ENCODE data around the gene LIAS. TPM values are rescaled to one million over a fixed set of nuclear protein-coding genes. Genes with fewer than 3 reads are reported as not detected.

LIAS gene
- total and polyA plus RNA-seq, 2 of the 13 experiments (the other 11 are each of a cell fraction or from before 2014, with no cell fraction given) = 16.0 to 16.6 TPM

DNA sequence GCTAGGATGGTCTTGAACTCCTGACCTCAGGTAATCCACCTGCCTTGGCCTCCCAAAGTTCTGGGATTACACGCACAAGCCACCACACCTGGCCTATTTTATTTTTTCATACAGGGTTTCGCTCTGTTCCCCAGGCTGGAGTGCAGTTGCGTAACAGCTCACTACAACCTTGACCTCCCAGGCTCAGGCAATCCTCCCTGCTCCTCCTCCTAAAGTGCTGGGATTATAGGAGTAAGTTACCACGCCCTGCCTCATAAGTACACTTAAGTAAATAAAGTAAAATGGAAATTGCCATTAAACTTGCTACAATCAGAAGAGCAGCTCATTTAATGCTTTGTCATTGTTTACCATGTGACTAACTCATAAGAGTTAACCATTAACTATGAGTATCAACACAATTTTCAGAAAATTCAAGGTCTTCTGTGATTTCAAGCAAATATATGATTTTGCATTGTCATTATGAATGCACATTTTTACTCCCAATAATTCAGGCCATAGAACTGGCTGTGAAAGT is 56.1 kb downstream of the LIAS start (continued):
- TF ChIP-seq, protein P1, sequence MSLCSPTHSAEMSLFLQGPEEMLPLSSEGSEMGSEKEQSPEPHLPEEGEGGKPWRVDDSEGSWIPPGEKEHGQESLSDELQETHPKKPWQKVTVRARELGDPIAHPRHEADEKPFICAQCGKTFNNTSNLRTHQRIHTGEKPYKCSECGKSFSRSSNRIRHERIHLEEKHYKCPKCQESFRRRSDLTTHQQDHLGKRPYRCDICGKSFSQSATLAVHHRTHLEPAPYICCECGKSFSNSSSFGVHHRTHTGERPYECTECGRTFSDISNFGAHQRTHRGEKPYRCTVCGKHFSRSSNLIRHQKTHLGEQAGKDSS (CRISPR knock-in tag; IDR thresholded peaks at IDR 0.05; ENCODE audit: borderline replicate concordance, low read depth) = no peak
- TF ChIP-seq, protein P2, sequence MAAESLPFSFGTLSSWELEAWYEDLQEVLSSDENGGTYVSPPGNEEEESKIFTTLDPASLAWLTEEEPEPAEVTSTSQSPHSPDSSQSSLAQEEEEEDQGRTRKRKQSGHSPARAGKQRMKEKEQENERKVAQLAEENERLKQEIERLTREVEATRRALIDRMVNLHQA (CRISPR knock-in tag; IDR thresholded peaks at IDR 0.05) = no peak; the same call in 1 of the 2 replicates
- TF ChIP-seq NONO (IDR thresholded peaks at IDR 0.05) (no peak), NONO (CRISPR knock-in tag; conservative IDR thresholded peaks at IDR 0.05) (peak; percentile 81), RFXANK (CRISPR knock-in tag; IDR thresholded peaks at IDR 0.05) (peak; percentile 31; the same call in 1 of the 2 replicates), RAD21 (CRISPR knock-in tag; IDR thresholded peaks at IDR 0.05) (peak; percentile 48; the same call in 1 of the 2 replicates), ZFP62 (CRISPR knock-in tag; IDR thresholded peaks at IDR 0.05) (no peak), ARID2 (CRISPR knock-in tag; IDR thresholded peaks at IDR 0.05; ENCODE audit: borderline replicate concordance) (no peak), ZFP36L1 (CRISPR knock-in tag; IDR thresholded peaks at IDR 0.05) (peak; percentile 44; the same call in 1 of the 2 replicates), ASH2L (IDR thresholded peaks at IDR 0.05; ENCODE audit: insufficient read length, low read depth, low read length) (peak; percentile 43), POLR2A (IDR thresholded peaks at IDR 0.05; ENCODE audit: insufficient read depth in 1 of 2, low read depth in 2 of 2, low read length in 2 of 2) (peak in 1 of 2 experiments; percentile 33; a peak in 1 of 4 replicates), RFX1 (IDR thresholded peaks at IDR 0.05) (no peak), ZNF460 (CRISPR knock-in tag; IDR thresholded peaks at IDR 0.05; ENCODE audit: borderline replicate concordance) (peak; percentile 85; the same call in 1 of the 2 replicates)
- TF ChIP-seq, protein P3, sequence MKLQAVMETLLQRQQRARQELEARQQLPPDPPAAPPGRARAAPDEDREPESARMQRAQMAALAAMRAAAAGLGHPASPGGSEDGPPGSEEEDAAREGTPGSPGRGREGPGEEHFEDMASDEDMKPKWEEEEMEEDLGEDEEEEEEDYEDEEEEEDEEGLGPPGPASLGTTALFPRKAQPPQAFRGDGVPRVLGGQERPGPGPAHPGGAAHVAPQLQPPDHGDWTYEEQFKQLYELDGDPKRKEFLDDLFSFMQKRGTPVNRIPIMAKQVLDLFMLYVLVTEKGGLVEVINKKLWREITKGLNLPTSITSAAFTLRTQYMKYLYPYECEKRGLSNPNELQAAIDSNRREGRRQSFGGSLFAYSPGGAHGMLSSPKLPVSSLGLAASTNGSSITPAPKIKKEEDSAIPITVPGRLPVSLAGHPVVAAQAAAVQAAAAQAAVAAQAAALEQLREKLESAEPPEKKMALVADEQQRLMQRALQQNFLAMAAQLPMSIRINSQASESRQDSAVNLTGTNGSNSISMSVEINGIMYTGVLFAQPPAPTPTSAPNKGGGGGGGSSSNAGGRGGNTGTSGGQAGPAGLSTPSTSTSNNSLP (IDR thresholded peaks at IDR 0.05; ENCODE audit: low read depth, low read length) = peak; percentile 97
- TF ChIP-seq, protein P4, sequence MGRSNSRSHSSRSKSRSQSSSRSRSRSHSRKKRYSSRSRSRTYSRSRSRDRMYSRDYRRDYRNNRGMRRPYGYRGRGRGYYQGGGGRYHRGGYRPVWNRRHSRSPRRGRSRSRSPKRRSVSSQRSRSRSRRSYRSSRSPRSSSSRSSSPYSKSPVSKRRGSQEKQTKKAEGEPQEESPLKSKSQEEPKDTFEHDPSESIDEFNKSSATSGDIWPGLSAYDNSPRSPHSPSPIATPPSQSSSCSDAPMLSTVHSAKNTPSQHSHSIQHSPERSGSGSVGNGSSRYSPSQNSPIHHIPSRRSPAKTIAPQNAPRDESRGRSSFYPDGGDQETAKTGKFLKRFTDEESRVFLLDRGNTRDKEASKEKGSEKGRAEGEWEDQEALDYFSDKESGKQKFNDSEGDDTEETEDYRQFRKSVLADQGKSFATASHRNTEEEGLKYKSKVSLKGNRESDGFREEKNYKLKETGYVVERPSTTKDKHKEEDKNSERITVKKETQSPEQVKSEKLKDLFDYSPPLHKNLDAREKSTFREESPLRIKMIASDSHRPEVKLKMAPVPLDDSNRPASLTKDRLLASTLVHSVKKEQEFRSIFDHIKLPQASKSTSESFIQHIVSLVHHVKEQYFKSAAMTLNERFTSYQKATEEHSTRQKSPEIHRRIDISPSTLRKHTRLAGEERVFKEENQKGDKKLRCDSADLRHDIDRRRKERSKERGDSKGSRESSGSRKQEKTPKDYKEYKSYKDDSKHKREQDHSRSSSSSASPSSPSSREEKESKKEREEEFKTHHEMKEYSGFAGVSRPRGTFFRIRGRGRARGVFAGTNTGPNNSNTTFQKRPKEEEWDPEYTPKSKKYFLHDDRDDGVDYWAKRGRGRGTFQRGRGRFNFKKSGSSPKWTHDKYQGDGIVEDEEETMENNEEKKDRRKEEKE (IDR thresholded peaks at IDR 0.05) = no peak
- TF ChIP-seq, protein P5, sequence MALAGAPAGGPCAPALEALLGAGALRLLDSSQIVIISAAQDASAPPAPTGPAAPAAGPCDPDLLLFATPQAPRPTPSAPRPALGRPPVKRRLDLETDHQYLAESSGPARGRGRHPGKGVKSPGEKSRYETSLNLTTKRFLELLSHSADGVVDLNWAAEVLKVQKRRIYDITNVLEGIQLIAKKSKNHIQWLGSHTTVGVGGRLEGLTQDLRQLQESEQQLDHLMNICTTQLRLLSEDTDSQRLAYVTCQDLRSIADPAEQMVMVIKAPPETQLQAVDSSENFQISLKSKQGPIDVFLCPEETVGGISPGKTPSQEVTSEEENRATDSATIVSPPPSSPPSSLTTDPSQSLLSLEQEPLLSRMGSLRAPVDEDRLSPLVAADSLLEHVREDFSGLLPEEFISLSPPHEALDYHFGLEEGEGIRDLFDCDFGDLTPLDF (CRISPR knock-in tag; IDR thresholded peaks at IDR 0.05) = no peak; the same call in 1 of the 2 replicates

Measured in HepG2 (cell line).